HL-60 (cell line): ENCODE measurements around the gene TGFBI.

Source experiments
- DNase-seq, 2 experiments: peaks; one replicate each; pipeline ENCODE4 v3.0.0-alpha.2; 2010 to 2020; ENCODE audit warnings: low read depth in 1 of 2, low spot score in 1 of 2
- H3K27ac ChIP-seq: fragments of 250-450 bp; sonication (Bioruptor Pico); replicated peaks from 2 replicates; pipeline ENCODE4 v1.5.1; 2020; ENCODE audit warnings: mild to moderate bottlenecking, moderate library complexity
- H3K27me3 ChIP-seq: fragments of 250-450 bp; sonication (Bioruptor Pico); 2 replicates; pipeline ENCODE4 v1.5.1; 2021; ENCODE audit warnings: mild to moderate bottlenecking, moderate library complexity; ENCODE audit not compliant: insufficient read depth, poor library complexity, severe bottlenecking
- H3K4me3 ChIP-seq: replicated peaks from 2 replicates; pipeline ENCODE4 v1.5.1; 2011; ENCODE audit warnings: mild to moderate bottlenecking, control low read depth, low read length; ENCODE audit not compliant: insufficient read depth
- CTCF ChIP-seq: IDR thresholded peaks from one replicate; pipeline ENCODE4 v1.5.1; 2011; ENCODE audit warnings: low read length, control low read depth, inconsistent platforms; ENCODE audit not compliant: insufficient read depth
- GABPA ChIP-seq: IDR thresholded peaks from 2 replicates; pipeline ENCODE4 v1.6.1; 2012; ENCODE audit warnings: low read depth
- POLR2AphosphoS5 ChIP-seq: IDR thresholded peaks from 2 replicates; pipeline ENCODE4 v1.6.1; 2012; ENCODE audit warnings: low read depth
- REST ChIP-seq: IDR thresholded peaks from 2 replicates; pipeline ENCODE4 v1.6.1; 2012; ENCODE audit warnings: low read depth; ENCODE audit not compliant: insufficient replicate concordance
- SPI1 ChIP-seq: IDR thresholded peaks from 2 replicates; pipeline ENCODE4 v1.6.1; 2012; ENCODE audit warnings: low read depth, mild to moderate bottlenecking, borderline replicate concordance

TGFBI gene

GRCh38 chr5:136057401-136058038 lies 28.7 kb downstream of the TGFBI start:
- Histone ChIP-seq H3K27ac (no peak overlapping the region), H3K4me3 (no peak overlapping the region), H3K27me3 (no peaks in the 10 kb centered on the region)
- DNase-seq = no peak
- no peak for TF ChIP-seq POLR2AphosphoS5
- TF ChIP-seq CTCF = no peak
- no peak for TF ChIP-seq REST
- no peak for TF ChIP-seq SPI1
- TF ChIP-seq GABPA = no peak

GRCh38 chr5:136058039-136058971 lies 29.5 kb downstream of the TGFBI start:
- H3K27ac ChIP-seq = no peak overlapping the region
- TF ChIP-seq SPI1 = no peak
- TF ChIP-seq CTCF = no peak
- no peak for TF ChIP-seq POLR2AphosphoS5
- no peak for TF ChIP-seq GABPA
- no peak for TF ChIP-seq REST
- H3K27me3 ChIP-seq = no peaks in the 10 kb centered on the region
- no peak overlapping the region for H3K4me3 ChIP-seq
- no peak for DNase-seq

- H3K4me3 ChIP-seq = no peak overlapping the region
- no peaks in the 10 kb centered on the region for H3K27me3 ChIP-seq
- DNase-seq = no peak
- TF ChIP-seq REST (no peak), POLR2AphosphoS5 (no peak), CTCF (no peak), SPI1 (no peak)
- H3K27ac ChIP-seq = no peak overlapping the region
Measured at GRCh38 chr5:136058972-136059354, 30.2 kb downstream of the TGFBI start.
